ENCODE measurements around the gene CLSTN2. TPM values are rescaled to one million over a fixed set of nuclear protein-coding genes. Genes with fewer than 3 reads are reported as not detected.
A peak's percentile ranks its signal among the peaks of the same experiment; 100 is the strongest.

The CLSTN2 gene
- total RNA-seq, 1 experiment from 2014 or later, result not detected

DNA sequence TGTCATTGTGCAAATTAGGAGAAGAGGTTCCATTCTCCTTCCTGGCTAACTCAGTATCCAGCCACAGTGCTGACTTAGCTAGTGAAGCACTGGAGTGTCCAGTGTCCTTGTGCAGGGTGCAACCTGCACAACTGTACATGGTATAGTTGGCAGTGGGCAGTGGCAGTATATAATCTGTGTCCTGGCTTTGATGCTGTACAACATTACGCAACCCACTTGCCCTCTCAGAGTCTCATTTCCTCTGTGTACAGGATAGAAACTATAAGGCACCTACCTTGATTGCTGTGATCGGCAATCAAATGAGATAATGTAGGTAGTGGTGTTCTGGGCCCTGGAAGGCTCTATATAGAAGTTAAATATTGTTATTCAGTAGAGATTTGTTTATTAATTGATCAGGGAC is 333.6 kb downstream of the CLSTN2 start:
- DNase-seq, result no peak
- Histone ChIP-seq H3K27me3 (ENCODE audit: low read length) (no peaks in the 10 kb centered on the region), H3K4me2 (ENCODE audit: low read depth, low read length, poor library complexity, severe bottlenecking) (no peak overlapping the region), H3K36me3 (ENCODE audit: insufficient read depth, low read length) (no peaks in the 10 kb centered on the region), H3K9me2 (replicated peaks; ENCODE audit: insufficient read depth, low read length) (no peaks in the 10 kb centered on the region), H3K9ac (ENCODE audit: low read length) (no peak overlapping the region), H3K9me3 (ENCODE audit: low read length) (no peaks in the 10 kb centered on the region), H3K27ac (ENCODE audit: low read length) (no peak overlapping the region), H3K4me1 (ENCODE audit: low read length) (no peaks in the 10 kb centered on the region), H3K4me3 (ENCODE audit: low read length) (no peak overlapping the region), H3K79me2 (ENCODE audit: low read length) (no peaks in the 10 kb centered on the region), H4K20me1 (ENCODE audit: insufficient read depth, low read depth, low read length) (no peaks in the 10 kb centered on the region), H2AFZ (ENCODE audit: low read length) (no peak overlapping the region)

- no peaks in the 10 kb centered on the region for H3K9me3 ChIP-seq (ENCODE audit: low read length)
- H3K4me1 ChIP-seq (ENCODE audit: low read length), result no peaks in the 10 kb centered on the region
- H3K79me2 ChIP-seq (ENCODE audit: low read length), result no peaks in the 10 kb centered on the region
- no peaks in the 10 kb centered on the region for H3K36me3 ChIP-seq (ENCODE audit: insufficient read depth, low read length)
- H2AFZ ChIP-seq (ENCODE audit: low read length), result no peak overlapping the region
- H3K27ac ChIP-seq (ENCODE audit: low read length), result no peak overlapping the region
- no peaks in the 10 kb centered on the region for H3K9me2 ChIP-seq (replicated peaks; ENCODE audit: insufficient read depth, low read length)
- H3K27me3 ChIP-seq (ENCODE audit: low read length), result no peaks in the 10 kb centered on the region
- H3K9ac ChIP-seq (ENCODE audit: low read length), result no peak overlapping the region
- no peak overlapping the region for H3K4me2 ChIP-seq (ENCODE audit: low read depth, low read length, poor library complexity, severe bottlenecking)
- H4K20me1 ChIP-seq (ENCODE audit: insufficient read depth, low read depth, low read length), result no peaks in the 10 kb centered on the region
- DNase-seq, result no peak
- no peak overlapping the region for H3K4me3 ChIP-seq (ENCODE audit: low read length)
These were observed 335.3 kb downstream of the CLSTN2 start for GRCh38 chr3:140270329-140270728.

DNA sequence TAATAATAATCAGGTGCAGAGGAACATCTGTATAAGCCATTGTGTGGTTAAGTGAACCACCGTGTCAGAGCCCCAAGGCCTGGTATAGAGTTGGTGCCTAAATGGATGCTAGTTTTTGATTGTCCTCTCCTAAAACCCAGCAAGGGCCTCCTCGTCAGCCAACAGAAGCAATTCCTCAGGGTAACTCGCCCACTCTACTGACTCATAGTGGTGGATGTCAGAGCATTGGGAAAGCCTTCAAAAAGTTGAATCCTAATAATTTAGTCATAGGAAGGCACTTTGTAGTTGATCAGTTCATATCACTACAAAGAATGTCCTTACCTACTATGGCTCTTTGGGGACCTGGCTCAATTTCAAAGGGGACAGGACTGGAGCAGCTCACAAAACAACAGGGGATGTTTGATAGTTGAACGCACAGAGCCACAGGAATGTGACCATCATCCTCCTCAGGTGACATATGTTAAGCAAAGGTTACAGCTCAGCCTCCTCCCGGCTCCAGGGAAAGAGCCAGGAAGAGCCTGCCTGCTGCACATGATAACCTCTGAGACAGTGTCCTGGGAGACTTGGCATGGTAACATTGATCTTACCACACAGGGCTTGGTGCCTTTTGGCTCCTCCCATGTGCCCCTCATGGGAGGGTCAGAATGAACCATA is 338.7 kb downstream of the CLSTN2 start:
- no peak overlapping the region for H3K4me3 ChIP-seq (ENCODE audit: low read length)
- H3K4me1 ChIP-seq (ENCODE audit: low read length), result no peaks in the 10 kb centered on the region
- H3K79me2 ChIP-seq (ENCODE audit: low read length), result no peaks in the 10 kb centered on the region
- no peak overlapping the region for H2AFZ ChIP-seq (ENCODE audit: low read length)
- no peak overlapping the region for H3K27ac ChIP-seq (ENCODE audit: low read length)
- no peaks in the 10 kb centered on the region for H3K27me3 ChIP-seq (ENCODE audit: low read length)
- H3K36me3 ChIP-seq (ENCODE audit: insufficient read depth, low read length), result no peaks in the 10 kb centered on the region
- no peaks in the 10 kb centered on the region for H4K20me1 ChIP-seq (ENCODE audit: insufficient read depth, low read depth, low read length)
- DNase-seq, result no peak
- no peak overlapping the region for H3K9ac ChIP-seq (ENCODE audit: low read length)
- H3K9me3 ChIP-seq (ENCODE audit: low read length), result no peaks in the 10 kb centered on the region
- H3K9me2 ChIP-seq (replicated peaks; ENCODE audit: insufficient read depth, low read length), result no peaks in the 10 kb centered on the region
- H3K4me2 ChIP-seq (ENCODE audit: low read depth, low read length, poor library complexity, severe bottlenecking), result no peak overlapping the region

DNA sequence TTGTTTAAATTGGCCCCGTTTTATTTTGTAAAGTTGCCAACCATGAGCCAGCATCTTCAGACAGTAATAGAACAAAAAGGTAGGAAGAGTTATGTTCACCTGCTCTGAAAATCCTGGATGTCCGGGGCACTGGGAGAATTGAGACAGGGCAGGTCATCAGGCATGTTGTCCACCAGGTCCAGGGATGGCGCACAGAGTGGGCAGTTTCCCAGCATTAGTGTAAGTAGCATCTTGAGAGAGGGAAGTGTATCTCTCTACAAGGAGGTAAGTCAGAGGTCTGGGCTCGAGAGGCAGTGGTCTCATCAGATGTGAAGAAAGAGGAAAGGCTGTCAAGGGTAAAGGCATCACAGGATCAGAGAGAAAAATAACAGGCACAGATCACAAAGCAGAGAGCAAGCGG is 339.4 kb downstream of the CLSTN2 start:
- DNase-seq, result no peak
- H3K4me2 ChIP-seq (ENCODE audit: low read depth, low read length, poor library complexity, severe bottlenecking), result no peak overlapping the region
- H3K9me3 ChIP-seq (ENCODE audit: low read length), result no peaks in the 10 kb centered on the region
- no peaks in the 10 kb centered on the region for H3K79me2 ChIP-seq (ENCODE audit: low read length)
- no peak overlapping the region for H2AFZ ChIP-seq (ENCODE audit: low read length)
- H4K20me1 ChIP-seq (ENCODE audit: insufficient read depth, low read depth, low read length), result no peaks in the 10 kb centered on the region
- no peak overlapping the region for H3K27ac ChIP-seq (ENCODE audit: low read length)
- no peak overlapping the region for H3K9ac ChIP-seq (ENCODE audit: low read length)
- no peaks in the 10 kb centered on the region for H3K9me2 ChIP-seq (replicated peaks; ENCODE audit: insufficient read depth, low read length)
- no peaks in the 10 kb centered on the region for H3K36me3 ChIP-seq (ENCODE audit: insufficient read depth, low read length)
- H3K27me3 ChIP-seq (ENCODE audit: low read length), result no peaks in the 10 kb centered on the region
- no peak overlapping the region for H3K4me3 ChIP-seq (ENCODE audit: low read length)
- no peaks in the 10 kb centered on the region for H3K4me1 ChIP-seq (ENCODE audit: low read length)

- H3K4me3 ChIP-seq (ENCODE audit: low read length), result no peak overlapping the region
- H3K27me3 ChIP-seq (ENCODE audit: low read length), result no peaks in the 10 kb centered on the region
- H3K4me1 ChIP-seq (ENCODE audit: low read length), result no peaks in the 10 kb centered on the region
- H4K20me1 ChIP-seq (ENCODE audit: insufficient read depth, low read depth, low read length), result no peaks in the 10 kb centered on the region
- H3K4me2 ChIP-seq (ENCODE audit: low read depth, low read length, poor library complexity, severe bottlenecking), result no peak overlapping the region
- no peaks in the 10 kb centered on the region for H3K79me2 ChIP-seq (ENCODE audit: low read length)
- no peaks in the 10 kb centered on the region for H3K36me3 ChIP-seq (ENCODE audit: insufficient read depth, low read length)
- H2AFZ ChIP-seq (ENCODE audit: low read length), result no peak overlapping the region
- H3K9ac ChIP-seq (ENCODE audit: low read length), result no peak overlapping the region
- DNase-seq, result peak; percentile 73
- H3K9me2 ChIP-seq (replicated peaks; ENCODE audit: insufficient read depth, low read length), result no peaks in the 10 kb centered on the region
- H3K27ac ChIP-seq (ENCODE audit: low read length), result no peak overlapping the region
- H3K9me3 ChIP-seq (ENCODE audit: low read length), result no peaks in the 10 kb centered on the region
These were observed 341.7 kb downstream of the CLSTN2 start for GRCh38 chr3:140276703-140277102.

GRCh38 chr3:140277886-140278285 is 342.9 kb downstream of the CLSTN2 start:
- Histone ChIP-seq H2AFZ (ENCODE audit: low read length) (no peak overlapping the region), H3K4me1 (ENCODE audit: low read length) (no peaks in the 10 kb centered on the region), H3K4me3 (ENCODE audit: low read length) (no peak overlapping the region), H4K20me1 (ENCODE audit: insufficient read depth, low read depth, low read length) (no peaks in the 10 kb centered on the region), H3K79me2 (ENCODE audit: low read length) (no peaks in the 10 kb centered on the region), H3K9ac (ENCODE audit: low read length) (no peak overlapping the region), H3K27me3 (ENCODE audit: low read length) (no peaks in the 10 kb centered on the region), H3K4me2 (ENCODE audit: low read depth, low read length, poor library complexity, severe bottlenecking) (no peak overlapping the region), H3K27ac (ENCODE audit: low read length) (no peak overlapping the region), H3K9me3 (ENCODE audit: low read length) (no peaks in the 10 kb centered on the region), H3K36me3 (ENCODE audit: insufficient read depth, low read length) (no peaks in the 10 kb centered on the region), H3K9me2 (replicated peaks; ENCODE audit: insufficient read depth, low read length) (no peaks in the 10 kb centered on the region)
- no peak for DNase-seq

DNA sequence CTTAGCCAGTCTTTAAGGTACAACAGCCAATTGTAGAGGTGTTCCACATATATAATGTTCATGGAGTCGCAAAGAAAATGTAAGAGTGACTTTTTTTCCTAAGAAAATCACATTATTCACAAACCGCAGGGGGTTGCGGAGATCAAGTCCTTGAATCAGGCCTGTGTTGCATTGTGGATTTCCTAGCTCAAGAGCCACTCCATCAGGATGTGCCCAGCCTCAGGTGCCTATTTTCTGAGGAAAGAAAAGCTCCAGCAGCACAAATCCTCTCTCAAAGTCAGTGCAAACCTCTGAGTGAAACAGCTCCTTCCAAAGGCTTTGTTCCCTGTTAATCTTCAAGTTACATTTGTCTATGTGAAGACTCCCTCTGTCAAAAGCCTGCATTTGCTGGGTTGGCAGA is 349.4 kb downstream of the CLSTN2 start:
- Histone ChIP-seq H3K36me3 (ENCODE audit: insufficient read depth, low read length) (no peaks in the 10 kb centered on the region), H3K9ac (ENCODE audit: low read length) (no peak overlapping the region)

GRCh38 chr3:140285380-140285779 is 350.4 kb downstream of the CLSTN2 start:
- H3K9me2 ChIP-seq (replicated peaks; ENCODE audit: insufficient read depth, low read length), result no peaks in the 10 kb centered on the region
- H3K36me3 ChIP-seq (ENCODE audit: insufficient read depth, low read length), result no peaks in the 10 kb centered on the region
- H3K9me3 ChIP-seq (ENCODE audit: low read length), result no peaks in the 10 kb centered on the region
- no peak overlapping the region for H3K4me2 ChIP-seq (ENCODE audit: low read depth, low read length, poor library complexity, severe bottlenecking)
- H3K27ac ChIP-seq (ENCODE audit: low read length), result no peak overlapping the region
- H3K4me3 ChIP-seq (ENCODE audit: low read length), result no peak overlapping the region
- no peaks in the 10 kb centered on the region for H4K20me1 ChIP-seq (ENCODE audit: insufficient read depth, low read depth, low read length)
- H3K79me2 ChIP-seq (ENCODE audit: low read length), result no peaks in the 10 kb centered on the region
- H3K4me1 ChIP-seq (ENCODE audit: low read length), result no peaks in the 10 kb centered on the region
- no peak overlapping the region for H3K9ac ChIP-seq (ENCODE audit: low read length)
- no peak overlapping the region for H2AFZ ChIP-seq (ENCODE audit: low read length)
- H3K27me3 ChIP-seq (ENCODE audit: low read length), result no peaks in the 10 kb centered on the region
- DNase-seq, result no peak

More for the DNA sequence above, 349.4 kb downstream of the CLSTN2 start:
- no peak for DNase-seq
- Histone ChIP-seq H3K79me2 (ENCODE audit: low read length) (no peaks in the 10 kb centered on the region), H4K20me1 (ENCODE audit: insufficient read depth, low read depth, low read length) (no peaks in the 10 kb centered on the region), H3K9me2 (replicated peaks; ENCODE audit: insufficient read depth, low read length) (no peaks in the 10 kb centered on the region), H3K4me1 (ENCODE audit: low read length) (no peaks in the 10 kb centered on the region), H3K4me3 (ENCODE audit: low read length) (no peak overlapping the region), H3K27me3 (ENCODE audit: low read length) (no peaks in the 10 kb centered on the region), H2AFZ (ENCODE audit: low read length) (no peak overlapping the region), H3K4me2 (ENCODE audit: low read depth, low read length, poor library complexity, severe bottlenecking) (no peak overlapping the region), H3K9me3 (ENCODE audit: low read length) (no peaks in the 10 kb centered on the region), H3K27ac (ENCODE audit: low read length) (no peak overlapping the region)
